PFSK-1 (cell line): ENCODE measurements around the gene LIPC.

ENCODE experiments used
- POLR2AphosphoS5 ChIP-seq: IDR thresholded peaks from 2 replicates; pipeline ENCODE4 v1.6.1; 2012; ENCODE audit warnings: low read depth, mild to moderate bottlenecking, control low read depth, low read length, moderate library complexity
- SIN3A ChIP-seq: IDR thresholded peaks from 2 replicates; pipeline ENCODE4 v1.6.1; 2012; ENCODE audit warnings: mild to moderate bottlenecking, low read length, moderate library complexity, borderline replicate concordance; ENCODE audit not compliant: insufficient read depth
- TAF1 ChIP-seq: IDR thresholded peaks from 2 replicates; pipeline ENCODE4 v1.6.1; 2012; ENCODE audit warnings: low read length, control low read depth, borderline replicate concordance; ENCODE audit not compliant: insufficient read depth
- TF ChIP-seq, protein P1 (sequence below), 2 experiments: IDR thresholded peaks; 2 replicates each; pipeline versions ENCODE4 v1.6.1 to v1.8.0; 2011 to 2012; ENCODE audit warnings: low read depth in 2 of 2, low read length in 2 of 2, control low read depth in 1 of 2, inconsistent platforms in 1 of 2, mild to moderate bottlenecking in 1 of 2, moderate library complexity in 1 of 2; ENCODE audit not compliant: insufficient read depth in 1 of 2

DNA sequence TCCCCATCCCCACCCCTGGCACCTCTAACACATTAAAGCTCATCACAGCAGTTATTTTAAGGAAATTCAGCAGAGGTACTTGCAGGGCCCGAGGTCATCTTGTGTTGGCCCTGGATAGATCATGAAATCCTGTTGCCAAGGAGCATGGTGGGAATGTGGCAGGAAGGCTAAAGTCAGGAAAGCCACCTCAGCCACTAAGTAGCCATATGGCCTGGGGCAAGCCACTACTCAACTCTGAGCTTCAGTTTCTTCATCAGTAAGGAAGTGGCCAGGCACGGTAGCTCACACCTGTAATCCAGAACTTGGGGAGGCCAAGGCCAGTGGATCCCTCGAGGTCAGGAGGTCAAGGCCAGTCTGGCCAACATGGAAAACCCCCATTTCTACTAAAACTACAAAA lies 55.9 kb downstream of the LIPC start:
- no peak for TF ChIP-seq POLR2AphosphoS5
- TF ChIP-seq SIN3A: no peak
- TF ChIP-seq TAF1: no peak
- TF ChIP-seq, protein P1, sequence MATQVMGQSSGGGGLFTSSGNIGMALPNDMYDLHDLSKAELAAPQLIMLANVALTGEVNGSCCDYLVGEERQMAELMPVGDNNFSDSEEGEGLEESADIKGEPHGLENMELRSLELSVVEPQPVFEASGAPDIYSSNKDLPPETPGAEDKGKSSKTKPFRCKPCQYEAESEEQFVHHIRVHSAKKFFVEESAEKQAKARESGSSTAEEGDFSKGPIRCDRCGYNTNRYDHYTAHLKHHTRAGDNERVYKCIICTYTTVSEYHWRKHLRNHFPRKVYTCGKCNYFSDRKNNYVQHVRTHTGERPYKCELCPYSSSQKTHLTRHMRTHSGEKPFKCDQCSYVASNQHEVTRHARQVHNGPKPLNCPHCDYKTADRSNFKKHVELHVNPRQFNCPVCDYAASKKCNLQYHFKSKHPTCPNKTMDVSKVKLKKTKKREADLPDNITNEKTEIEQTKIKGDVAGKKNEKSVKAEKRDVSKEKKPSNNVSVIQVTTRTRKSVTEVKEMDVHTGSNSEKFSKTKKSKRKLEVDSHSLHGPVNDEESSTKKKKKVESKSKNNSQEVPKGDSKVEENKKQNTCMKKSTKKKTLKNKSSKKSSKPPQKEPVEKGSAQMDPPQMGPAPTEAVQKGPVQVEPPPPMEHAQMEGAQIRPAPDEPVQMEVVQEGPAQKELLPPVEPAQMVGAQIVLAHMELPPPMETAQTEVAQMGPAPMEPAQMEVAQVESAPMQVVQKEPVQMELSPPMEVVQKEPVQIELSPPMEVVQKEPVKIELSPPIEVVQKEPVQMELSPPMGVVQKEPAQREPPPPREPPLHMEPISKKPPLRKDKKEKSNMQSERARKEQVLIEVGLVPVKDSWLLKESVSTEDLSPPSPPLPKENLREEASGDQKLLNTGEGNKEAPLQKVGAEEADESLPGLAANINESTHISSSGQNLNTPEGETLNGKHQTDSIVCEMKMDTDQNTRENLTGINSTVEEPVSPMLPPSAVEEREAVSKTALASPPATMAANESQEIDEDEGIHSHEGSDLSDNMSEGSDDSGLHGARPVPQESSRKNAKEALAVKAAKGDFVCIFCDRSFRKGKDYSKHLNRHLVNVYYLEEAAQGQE (IDR thresholded peaks at IDR 0.05; ENCODE audit: insufficient read depth in 1 of 2, low read depth in 2 of 2, low read length in 2 of 2): no peak
